H9 (cell line): ENCODE data around the gene CHRM4. TPM values are rescaled to one million over a fixed set of nuclear protein-coding genes. Genes with fewer than 3 reads are reported as not detected.
A peak's percentile ranks its signal among the peaks of the same experiment; 100 is the strongest.

Experiments
- DNase-seq: peaks from one replicate; pipeline ENCODE4 v3.0.0-alpha.2; 2017
- H2AFZ ChIP-seq: one replicate; pipeline ENCODE4 v1.6.1; 2013; ENCODE audit warnings: mild to moderate bottlenecking, low read length, control low read depth, moderate library complexity
- H2AK5ac ChIP-seq: 2 replicates; pipeline ENCODE4 v1.6.1; 2013; ENCODE audit warnings: low read length, control low read depth, mixed read lengths; ENCODE audit not compliant: insufficient read length
- H2BK120ac ChIP-seq: one replicate; pipeline ENCODE4 v1.6.1; 2013; ENCODE audit warnings: low read depth, mild to moderate bottlenecking, low read length, control low read depth, inconsistent platforms; ENCODE audit not compliant: poor library complexity, severe bottlenecking
- H2BK12ac ChIP-seq: 2 replicates; pipeline ENCODE4 v1.6.1; 2013; ENCODE audit warnings: low read length, control low read depth, mixed read lengths, low read depth; ENCODE audit not compliant: insufficient read length
- H2BK15ac ChIP-seq: 2 replicates; pipeline ENCODE4 v1.6.1; 2013; ENCODE audit warnings: low read depth, low read length, control low read depth
- H2BK20ac ChIP-seq: one replicate; pipeline ENCODE4 v1.6.1; 2013; ENCODE audit warnings: low read depth, mild to moderate bottlenecking, low read length, control low read depth, inconsistent platforms; ENCODE audit not compliant: poor library complexity, severe bottlenecking
- H2BK5ac ChIP-seq: 2 replicates; pipeline ENCODE4 v1.6.1; 2013; ENCODE audit warnings: low read length, control low read depth, mixed read lengths; ENCODE audit not compliant: insufficient read length
- H3K14ac ChIP-seq: 2 replicates; pipeline ENCODE4 v1.6.1; 2013; ENCODE audit warnings: low read length, control low read depth; ENCODE audit not compliant: insufficient read depth
- H3K18ac ChIP-seq: 2 replicates; pipeline ENCODE4 v1.6.1; 2013; ENCODE audit warnings: low read depth, mild to moderate bottlenecking, mixed read lengths, low read length, control low read depth; ENCODE audit not compliant: insufficient read length
- H3K23ac ChIP-seq: 2 replicates; pipeline ENCODE4 v1.6.1; 2013; ENCODE audit warnings: low read length, control low read depth, mixed read lengths, low read depth; ENCODE audit not compliant: insufficient read length
- H3K23me2 ChIP-seq: 2 replicates; pipeline ENCODE4 v1.6.1; 2013; ENCODE audit warnings: low read depth, mild to moderate bottlenecking, mixed read lengths, low read length, control low read depth; ENCODE audit not compliant: insufficient read length, poor library complexity, severe bottlenecking
- H3K27ac ChIP-seq: 2 replicates; pipeline ENCODE4 v1.5.1; 2013; ENCODE audit warnings: low read length, control low read depth, mixed read lengths, low read depth; ENCODE audit not compliant: insufficient read length
- H3K27me3 ChIP-seq: 2 replicates; pipeline ENCODE4 v1.6.1; 2013; ENCODE audit warnings: low read length, control low read depth, inconsistent platforms; ENCODE audit not compliant: insufficient read depth
- H3K4ac ChIP-seq: 2 replicates; pipeline ENCODE4 v1.6.1; 2013; ENCODE audit warnings: low read depth, mild to moderate bottlenecking, control low read depth, inconsistent platforms, low read length, moderate library complexity
- H3K4me1 ChIP-seq: 2 replicates; pipeline ENCODE4 v1.6.1; 2013; ENCODE audit warnings: low read length, control low read depth, inconsistent platforms; ENCODE audit not compliant: insufficient read depth
- H3K4me2 ChIP-seq: 2 replicates; pipeline ENCODE4 v1.6.1; 2013; ENCODE audit warnings: low read length, control low read depth, mixed read lengths; ENCODE audit not compliant: insufficient read length, insufficient read depth
- H3K56ac ChIP-seq: 2 replicates; pipeline ENCODE4 v1.6.1; 2013; ENCODE audit warnings: low read depth, mild to moderate bottlenecking, mixed read lengths, low read length, control low read depth; ENCODE audit not compliant: insufficient read length
- H3K79me1 ChIP-seq: 2 replicates; pipeline ENCODE4 v1.6.1; 2013; ENCODE audit warnings: low read depth, mild to moderate bottlenecking, moderate library complexity, low read length, control low read depth, inconsistent platforms; ENCODE audit not compliant: insufficient read depth, poor library complexity, severe bottlenecking
- H3K79me2 ChIP-seq: 2 replicates; pipeline ENCODE4 v1.6.1; 2013; ENCODE audit warnings: low read length, control low read depth, inconsistent platforms; ENCODE audit not compliant: insufficient read depth
- H3K9ac ChIP-seq: 2 replicates; pipeline ENCODE4 v1.6.1; 2013; ENCODE audit warnings: low read length, control low read depth, mixed read lengths; ENCODE audit not compliant: insufficient read length; ENCODE audit errors: extremely low read depth
- H3K9me3 ChIP-seq: one replicate; pipeline ENCODE4 v1.6.1; 2013; ENCODE audit warnings: low read depth, low read length, inconsistent platforms; ENCODE audit not compliant: control insufficient read depth
- H3T11ph ChIP-seq: one replicate; pipeline ENCODE4 v1.6.1; 2013; ENCODE audit warnings: mild to moderate bottlenecking, low read length, control low read depth, inconsistent platforms
- H4K20me1 ChIP-seq: one replicate; pipeline ENCODE4 v1.6.1; 2013; ENCODE audit not compliant: control insufficient read depth, insufficient read length, insufficient read depth
- H4K5ac ChIP-seq: 2 replicates; pipeline ENCODE4 v1.6.1; 2013; ENCODE audit warnings: low read depth, mild to moderate bottlenecking, mixed read lengths, low read length, control low read depth; ENCODE audit not compliant: insufficient read length
- H4K8ac ChIP-seq: replicated peaks from 2 replicates; pipeline ENCODE4 v1.6.1; 2013; ENCODE audit warnings: low read length, control low read depth, mixed read lengths, low read depth; ENCODE audit not compliant: insufficient read length
- H4K91ac ChIP-seq: 2 replicates; pipeline ENCODE4 v1.6.1; 2013; ENCODE audit warnings: low read depth, mild to moderate bottlenecking, moderate library complexity, mixed read lengths, low read length, control low read depth; ENCODE audit not compliant: insufficient read length
- H3K27ac Mint-ChIP-seq, 3 experiments: 2 replicates in 2 of 3; 3 replicates in 1 of 3; pipeline ENCODE4 v1.8.0; 2020 to 2021; ENCODE audit warnings: mixed read lengths in 3 of 3, mild to moderate bottlenecking in 1 of 3, moderate library complexity in 1 of 3
- H3K27me3 Mint-ChIP-seq: 2 replicates; pipeline ENCODE4 v1.8.0; 2021; ENCODE audit warnings: low read depth, mild to moderate bottlenecking, moderate library complexity, mixed read lengths
- H3K36me3 Mint-ChIP-seq, 3 experiments: 2 replicates in 2 of 3; 3 replicates in 1 of 3; pipeline ENCODE4 v1.8.0; 2020 to 2021; ENCODE audit warnings: low read depth in 3 of 3, mixed read lengths in 3 of 3; ENCODE audit not compliant: insufficient read depth in 1 of 3
- H3K4me1 Mint-ChIP-seq, 2 experiments: 2 replicates each; pipeline ENCODE4 v1.8.0; 2020; ENCODE audit warnings: mixed read lengths in 2 of 2
- H3K4me3 Mint-ChIP-seq, 2 experiments: 2 replicates in 1 of 2; 3 replicates in 1 of 2; pipeline ENCODE4 v1.8.0; 2020 to 2021; ENCODE audit warnings: mild to moderate bottlenecking in 2 of 2, mixed read lengths in 2 of 2, moderate library complexity in 1 of 2
- H3K9me3 Mint-ChIP-seq, 2 experiments: 2 replicates in 1 of 2; 3 replicates in 1 of 2; pipeline ENCODE4 v1.8.0; 2020; ENCODE audit warnings: mild to moderate bottlenecking in 2 of 2, mixed read lengths in 2 of 2, moderate library complexity in 1 of 2
- CTCF ChIP-seq: fragments of 200-600 bp; sonication (generic); conservative IDR thresholded peaks from 3 replicates; pipeline ENCODE4 v1.8.0; 2021; ENCODE audit warnings: antibody characterized with exemption, mild to moderate bottlenecking
- WGBS: extraction: QIAGEN DNeasy Blood & Tissue Kit; methylation state at CpG from one replicate; pipeline ENCODE4 v1.1.7; 2013; ENCODE audit warnings: missing lambda C conversion rate, low lambda C conversion rate, mixed read lengths; ENCODE audit not compliant: insufficient read length; ENCODE audit errors: extremely low coverage; 5-methylcytosine and 5-hydroxymethylcytosine counted together
- total RNA-seq: library from RNA; stranded (reverse); gene quantifications from 2 replicates; pipeline ENCODE4 v1.2.1, GENCODE V29; 2021

Gene CHRM4
- total RNA-seq, 1 experiment from 2014 or later = 1.0 TPM

DNA sequence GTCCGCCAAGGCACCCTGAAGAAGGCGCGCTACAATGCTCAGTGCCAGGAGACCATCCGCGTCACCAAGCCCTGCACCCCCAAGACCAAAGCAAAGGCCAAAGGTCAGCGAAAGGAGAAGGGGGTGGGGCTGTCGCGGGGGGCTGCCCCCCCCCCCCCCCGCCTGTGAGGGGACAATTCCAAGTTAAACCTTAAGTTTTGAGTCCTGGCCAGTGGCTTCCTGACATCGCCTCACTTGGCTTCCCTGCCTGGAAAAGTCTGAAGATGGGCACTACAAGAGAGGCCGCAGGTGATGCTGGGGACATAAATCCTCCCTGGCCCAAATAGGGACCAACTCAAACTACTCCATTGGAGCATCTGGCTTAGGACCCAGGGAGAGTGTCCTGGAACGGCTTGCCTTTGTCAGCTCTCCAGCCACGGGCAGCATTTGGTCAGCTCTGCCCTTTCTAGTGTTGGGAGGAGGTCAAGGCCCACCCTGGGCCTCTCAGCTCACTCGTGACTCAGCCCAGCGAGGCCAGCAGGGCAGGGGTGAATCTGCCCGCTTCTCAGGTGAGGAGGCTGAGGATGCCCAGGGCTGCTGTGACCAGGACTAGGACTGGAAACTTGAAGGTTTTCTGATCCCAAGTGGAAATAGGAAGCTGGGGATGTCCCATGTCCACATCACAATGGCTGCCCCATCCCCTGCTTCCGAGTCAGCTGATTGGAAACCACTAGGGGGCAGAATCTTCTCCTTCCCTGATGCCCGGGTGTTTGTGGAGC, 8.8 kb downstream of the CHRM4 start:
- Histone ChIP-seq H3K9ac (no peak overlapping the region), H4K8ac (no peak overlapping the region), H2BK120ac (no peak overlapping the region), H4K91ac (no peak overlapping the region), H3K4me2 (peak overlapping the region; percentile 71), H3K4ac (no peak overlapping the region), H2AFZ (no peak overlapping the region), H2AK5ac (no peak overlapping the region), H2BK5ac (no peak overlapping the region), H3K14ac (peak overlapping the region; percentile 88), H3K23ac (no peak overlapping the region), H2BK12ac (no peak overlapping the region), H3K27me3 (no peaks in the 10 kb centered on the region), H3K9me3 (no peaks in the 10 kb centered on the region), H3T11ph (no peak overlapping the region), H3K4me1 (peaks cover 4% of the 10 kb centered on the region; the same call in 1 of the 2 replicates), H3K27ac (no peak overlapping the region), H3K79me1 (no peaks in the 10 kb centered on the region), H4K20me1 (no peaks in the 10 kb centered on the region), H3K23me2 (peaks cover 8% of the 10 kb centered on the region), H3K18ac (no peak overlapping the region), H4K5ac (no peak overlapping the region), H2BK20ac (no peak overlapping the region), H3K56ac (no peak overlapping the region), H3K79me2 (no peaks in the 10 kb centered on the region), H2BK15ac (no peak overlapping the region)
- peaks cover 7 to 12% (median 11%) of the 10 kb centered on the region in 3 experiments for H3K36me3 Mint-ChIP-seq
- H3K4me3 Mint-ChIP-seq = peak overlapping the region; percentile 79 to 86
- H3K9me3 Mint-ChIP-seq = no peaks in the 10 kb centered on the region
- DNase-seq = peak; percentile 75
- no peak overlapping the region for H3K27ac Mint-ChIP-seq
- H3K27me3 Mint-ChIP-seq = peaks cover 31% of the 10 kb centered on the region
- peaks cover 6 to 31% of the 10 kb centered on the region in 2 experiments for H3K4me1 Mint-ChIP-seq
- WGBS = no CpG with 5 or more reads among the region's 18 CpGs
- peak; percentile 82 for TF ChIP-seq CTCF
